Activated CD4-positive, alpha-beta T cell treated with anti-CD3 and anti-CD28 coated beads, Interleukin-10, Interleukin-2, amounts not matched to agents 100 ng/mL and 50 ng/mL, durations not matched to agents 16 hours and 8 hours (primary cell): ENCODE results near the gene NR2F1-AS1.
"Not testable (repeated sequence)": the region's sequence is repeated elsewhere in the genome, so short reads cannot be mapped to it uniquely, and the experiment has no call there.

ENCODE experiments used
- DNase-seq: peaks from one replicate; pipeline ENCODE4 v3.0.0-alpha.2; 2020

Gene NR2F1-AS1

DNA sequence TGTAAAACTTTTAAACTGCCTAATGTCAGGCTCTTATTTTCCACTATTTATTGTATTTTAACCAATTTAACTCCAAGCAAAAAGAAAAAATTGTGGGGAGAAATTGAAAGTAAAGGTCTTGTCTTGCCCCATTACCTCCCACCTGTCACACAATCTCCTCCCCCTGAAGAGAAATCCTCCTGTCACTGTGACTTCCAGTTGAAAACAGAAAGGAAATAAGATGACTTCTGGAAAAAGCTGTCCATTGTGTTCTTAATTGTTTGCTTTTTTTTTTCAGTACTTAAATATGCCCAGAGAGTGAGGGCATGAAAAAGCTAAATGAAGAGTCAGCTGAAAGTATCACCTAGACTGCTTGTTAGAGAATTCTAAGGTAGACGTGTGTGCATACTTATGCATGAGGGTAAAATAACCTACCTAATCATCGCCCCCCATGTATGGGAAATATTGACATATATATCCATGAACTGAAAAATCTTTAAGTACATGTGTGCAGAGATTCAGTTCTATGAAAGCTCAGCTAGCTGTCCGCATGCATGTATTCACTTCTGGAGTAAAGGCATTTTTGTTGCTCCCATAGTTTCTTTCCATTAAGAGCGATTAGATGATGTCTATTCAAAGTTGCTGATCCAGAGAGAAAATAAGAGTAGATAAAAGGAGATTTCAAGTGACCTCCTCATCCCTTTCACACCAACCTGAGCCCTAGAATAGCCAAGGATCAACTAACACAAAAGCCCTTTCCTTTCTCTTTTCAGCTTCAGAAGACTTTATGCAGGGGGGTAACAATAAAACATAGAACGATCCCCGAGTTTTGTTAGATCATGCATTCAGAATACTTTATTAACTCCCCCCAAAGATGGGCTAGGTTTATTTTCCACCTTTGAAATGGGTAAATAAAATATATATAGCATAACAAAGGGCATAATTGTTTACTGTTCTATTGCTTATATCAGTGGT lies 5.3 kb downstream of the NR2F1-AS1 start:
- no peak for DNase-seq

DNA sequence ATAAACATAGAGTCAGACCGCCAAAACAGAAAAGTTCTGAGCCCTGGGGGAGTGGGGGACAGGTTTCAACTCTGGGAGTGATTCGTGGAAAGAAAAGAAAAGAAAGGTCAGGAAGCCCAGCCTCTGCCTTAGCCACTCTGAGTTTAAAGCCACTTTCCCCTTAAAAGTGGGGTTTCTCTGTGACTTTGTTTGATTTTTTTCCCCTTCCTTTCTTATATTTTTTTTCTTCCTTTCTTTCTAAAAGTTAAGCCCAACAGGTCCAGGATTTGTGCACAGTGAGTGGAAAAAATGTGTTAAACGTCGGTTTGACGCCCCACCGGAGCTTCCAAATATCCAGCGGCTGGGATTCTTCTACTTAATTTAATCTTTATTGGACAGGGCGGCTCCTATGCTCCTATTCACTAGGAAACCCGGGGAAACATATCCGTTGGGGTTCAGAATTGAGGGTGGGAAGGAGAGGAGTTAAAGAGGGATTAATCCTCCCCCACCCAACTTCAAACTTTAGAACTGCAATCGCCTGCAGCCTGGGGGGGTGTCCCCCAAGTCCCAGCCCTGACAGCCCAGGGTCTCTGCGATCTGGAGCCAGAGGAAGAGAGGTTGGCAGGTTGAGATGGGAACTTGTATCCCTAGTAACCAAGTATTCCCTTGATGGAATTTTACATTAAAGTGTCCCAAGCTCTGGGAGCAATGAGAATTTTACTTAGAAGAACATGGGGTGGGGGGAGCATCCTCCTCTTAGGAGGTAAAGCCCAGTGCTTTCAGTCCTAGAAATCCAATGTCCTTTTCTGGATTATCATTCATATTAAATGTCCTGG lies 6.3 kb downstream of the NR2F1-AS1 start:
- DNase-seq, result no peak

DNA sequence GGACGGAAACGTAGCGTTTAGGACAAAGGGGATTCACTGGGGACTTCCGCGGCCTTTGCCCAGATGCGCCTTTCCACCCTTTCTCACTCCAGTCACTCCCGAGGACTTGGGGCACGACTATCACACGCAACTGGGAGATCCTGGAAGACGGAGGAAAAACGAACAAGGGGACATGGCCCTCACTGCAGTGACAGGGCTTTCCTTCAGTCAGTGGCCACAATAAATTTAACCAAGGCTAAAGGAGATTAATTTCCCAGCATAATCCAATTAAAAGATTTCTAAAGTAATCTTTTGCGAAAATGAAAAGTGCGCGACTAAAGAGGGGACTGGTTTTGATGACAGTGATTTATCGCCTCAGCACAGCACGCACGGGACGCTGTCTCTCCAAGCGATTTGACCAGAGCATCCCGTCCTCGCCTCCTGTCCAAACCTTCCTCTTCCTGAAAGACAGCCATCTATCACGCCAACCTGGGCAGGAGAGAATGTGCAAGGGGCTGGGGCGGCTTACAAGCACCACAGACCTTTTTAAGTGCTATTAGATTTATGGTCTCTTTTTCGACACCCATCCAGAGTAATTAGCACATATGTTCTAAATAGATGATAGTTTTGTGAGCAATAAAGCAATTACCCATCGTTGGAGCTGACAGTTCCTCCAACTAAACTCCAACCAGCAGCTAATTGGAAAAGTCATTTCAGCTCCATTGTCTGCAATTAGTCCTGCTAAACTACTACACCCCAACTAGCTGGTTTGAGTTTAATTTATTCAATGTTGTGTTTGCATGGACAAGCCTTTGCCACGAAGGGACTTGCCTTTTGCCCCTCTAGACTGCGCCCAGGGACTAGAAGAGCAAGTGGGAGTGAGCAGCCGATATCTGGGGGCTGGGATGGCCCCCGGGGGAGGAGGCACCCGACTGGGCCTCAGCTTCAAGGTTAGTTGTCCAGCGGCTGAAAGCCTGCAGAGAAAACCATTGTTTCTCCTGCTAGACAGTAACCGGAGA lies 7.4 kb downstream of the NR2F1-AS1 start:
- no peak for DNase-seq

DNA sequence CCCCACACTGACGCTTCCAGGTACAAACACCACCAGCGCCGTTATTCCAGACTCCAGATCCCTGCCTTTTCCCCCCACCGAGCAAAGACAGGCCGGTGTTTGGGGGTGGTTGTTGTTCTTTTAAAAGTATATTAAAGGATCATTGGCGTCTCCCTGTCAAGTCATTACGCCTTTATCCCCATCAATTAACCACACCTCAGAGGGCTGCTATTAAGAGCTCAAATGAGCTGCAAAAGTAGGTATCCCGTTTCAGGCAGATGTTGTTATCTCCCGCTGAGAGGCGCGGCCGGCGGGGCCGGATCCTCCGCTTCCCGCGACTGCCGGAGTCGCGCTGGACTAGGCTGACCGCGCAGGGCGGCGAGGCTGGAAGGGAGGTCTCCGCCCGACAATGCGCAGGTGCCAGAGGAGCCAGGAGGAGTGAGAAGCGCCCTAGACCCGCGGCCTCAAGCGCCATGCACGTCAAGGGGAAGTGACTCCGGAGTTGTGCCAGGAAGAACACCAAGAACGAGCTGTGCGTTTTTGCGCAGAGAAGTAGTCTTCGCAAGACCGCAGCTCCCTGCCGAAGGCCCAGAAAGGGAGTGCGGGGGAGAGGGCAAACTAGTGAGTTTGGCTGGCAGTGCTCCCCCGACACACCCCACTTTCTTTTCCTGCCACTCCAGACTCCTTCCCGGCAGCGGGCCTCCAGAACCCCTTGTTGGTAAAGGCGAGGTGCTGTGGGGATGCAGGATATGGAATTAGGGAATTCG lies 8.2 kb downstream of the NR2F1-AS1 start:
- no peak for DNase-seq

DNA sequence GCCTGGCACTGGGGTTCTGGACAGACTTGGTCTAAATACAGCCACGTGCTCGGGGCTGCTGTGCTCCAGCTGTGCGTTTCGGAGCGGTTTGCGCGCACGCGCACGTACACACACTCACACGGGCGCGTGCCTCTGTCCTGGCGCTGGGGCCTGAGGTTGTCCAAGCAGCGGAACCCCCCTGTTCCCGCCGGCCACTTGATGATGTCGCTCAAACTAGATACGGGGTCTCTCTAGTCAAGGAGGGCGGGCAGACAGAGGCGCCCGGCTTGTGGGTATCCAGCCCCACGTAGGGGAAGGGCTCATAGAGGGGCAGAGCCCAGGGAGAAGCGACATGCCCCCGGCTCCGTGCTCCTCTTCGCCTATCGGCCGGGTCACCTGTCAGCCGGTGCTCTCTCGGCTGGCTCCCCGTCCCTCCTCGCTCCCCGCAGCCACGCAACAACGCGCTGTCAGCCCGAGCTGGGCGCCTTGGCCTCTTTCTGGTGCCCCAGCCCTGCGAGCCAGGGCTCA lies 8.9 kb downstream of the NR2F1-AS1 start:
- DNase-seq, result no peak

DNA sequence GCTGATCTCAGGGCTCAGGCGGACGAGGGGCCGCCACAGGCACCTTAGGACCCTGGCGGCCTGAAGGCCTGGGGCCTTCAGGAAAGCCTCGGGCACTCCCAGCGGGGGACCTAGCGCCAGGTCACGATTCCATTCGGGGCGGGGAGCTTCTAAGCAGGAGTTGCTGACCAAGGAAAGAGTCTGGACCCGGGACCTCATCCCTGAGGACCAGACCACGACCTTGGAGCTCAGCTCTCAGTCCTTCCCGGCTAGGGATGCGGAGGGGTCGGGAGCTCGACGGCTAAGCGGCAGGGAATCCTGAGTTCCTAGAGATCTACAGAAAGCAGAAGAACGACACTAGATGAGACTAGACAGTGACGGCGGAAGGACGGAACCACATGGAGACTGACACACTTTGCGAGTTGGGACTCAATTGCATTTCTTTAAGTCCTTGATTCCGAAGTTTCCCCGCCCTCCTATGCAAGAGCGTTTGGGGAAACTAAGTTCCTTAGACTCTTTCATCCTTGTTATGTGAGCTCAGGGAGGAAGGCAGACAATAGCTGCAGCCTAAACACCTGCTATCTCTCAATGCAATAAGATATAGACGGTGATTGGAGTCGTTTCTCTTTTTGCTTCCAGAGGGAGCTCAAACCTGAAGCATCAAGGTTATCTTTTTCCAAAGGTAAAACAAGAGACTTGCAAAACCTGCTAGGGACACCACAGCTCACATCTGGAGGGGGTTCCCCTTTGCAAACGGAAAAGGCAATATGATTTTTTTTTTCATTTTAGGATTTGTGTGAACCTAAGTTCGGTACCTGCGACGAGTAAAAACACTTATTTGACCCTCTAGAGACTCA lies 9.7 kb downstream of the NR2F1-AS1 start:
- DNase-seq, result no peak

DNA sequence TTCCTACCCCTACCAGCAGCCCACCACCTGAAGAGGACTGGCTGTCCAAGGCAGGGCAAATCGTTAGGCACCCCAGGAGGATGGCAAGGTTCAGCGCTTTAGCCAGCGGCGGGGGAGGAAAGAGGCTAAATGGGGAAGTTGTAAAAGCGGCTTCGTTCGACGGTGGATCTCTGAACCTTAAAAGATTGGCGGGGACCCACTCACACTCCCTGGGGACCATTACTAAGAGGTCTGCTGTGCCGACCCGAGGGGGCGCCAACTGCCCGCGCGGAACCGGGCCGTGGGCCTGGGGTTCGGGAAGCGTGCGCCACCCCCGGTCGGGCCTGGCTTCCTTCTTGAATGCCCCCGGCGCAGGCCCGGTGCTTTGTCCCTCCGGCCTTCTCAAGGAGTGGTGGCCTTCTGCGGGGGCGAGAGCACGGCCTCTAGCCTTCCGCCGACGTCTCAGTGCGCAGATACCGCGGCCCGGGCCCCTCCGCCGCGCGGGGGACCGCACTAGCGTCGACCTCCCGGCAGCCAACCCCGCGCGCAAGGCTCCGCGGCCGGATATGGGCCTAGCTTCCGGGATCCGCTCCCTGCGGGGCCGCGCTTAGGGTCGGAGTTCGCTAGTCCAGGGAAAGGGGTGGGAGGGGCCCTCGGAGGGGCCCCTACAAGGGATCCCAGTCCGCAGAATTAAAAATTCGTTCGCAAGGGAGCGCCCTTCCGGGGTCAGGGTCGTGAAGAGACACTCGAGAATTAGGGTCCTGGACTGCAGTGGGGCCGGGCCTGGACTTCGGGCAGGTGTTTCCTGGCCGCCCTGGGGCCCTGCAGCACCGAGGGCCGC lies 10.5 kb downstream of the NR2F1-AS1 start:
- DNase-seq, result no peak

DNA sequence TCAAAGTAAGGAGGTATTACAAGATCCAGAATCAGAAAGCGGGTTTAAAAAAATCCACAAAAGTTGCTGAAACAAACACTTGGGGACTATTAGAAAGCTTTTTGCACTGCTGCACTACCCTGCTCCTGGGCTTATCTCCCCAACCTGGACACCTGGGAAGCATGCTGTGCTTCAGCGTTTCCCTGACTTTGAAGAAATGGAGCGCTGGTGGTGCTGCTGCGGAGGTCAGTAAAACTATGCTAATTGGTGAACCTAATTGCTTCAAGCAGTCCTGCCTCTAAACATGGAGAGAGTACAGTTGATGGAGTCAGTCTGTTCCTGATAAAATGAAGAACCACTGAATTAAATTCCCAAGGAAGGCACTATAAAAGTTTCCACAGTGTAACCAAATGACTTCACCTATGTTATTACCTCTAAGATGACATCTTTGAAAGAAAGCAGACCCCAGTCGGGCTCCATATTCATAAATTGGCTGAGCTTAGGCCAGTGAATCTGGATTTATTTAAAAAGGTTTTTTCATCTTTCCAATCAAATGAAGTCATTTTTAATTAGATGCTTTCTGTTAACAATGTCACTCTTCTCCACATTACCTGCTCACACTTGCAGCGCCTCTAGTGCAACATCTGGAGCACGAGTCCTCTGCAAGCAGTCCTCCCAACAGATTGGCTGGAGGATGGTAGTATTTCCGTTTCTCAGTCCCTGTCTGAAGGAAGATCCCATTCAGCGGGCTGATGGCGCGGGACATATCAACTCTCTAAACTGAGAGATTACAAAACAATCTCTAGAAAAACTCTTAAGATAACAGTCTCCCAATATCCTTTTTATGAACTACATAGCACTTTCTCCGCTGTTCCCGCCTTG lies 11.5 kb downstream of the NR2F1-AS1 start:
- DNase-seq, result no peak

DNA sequence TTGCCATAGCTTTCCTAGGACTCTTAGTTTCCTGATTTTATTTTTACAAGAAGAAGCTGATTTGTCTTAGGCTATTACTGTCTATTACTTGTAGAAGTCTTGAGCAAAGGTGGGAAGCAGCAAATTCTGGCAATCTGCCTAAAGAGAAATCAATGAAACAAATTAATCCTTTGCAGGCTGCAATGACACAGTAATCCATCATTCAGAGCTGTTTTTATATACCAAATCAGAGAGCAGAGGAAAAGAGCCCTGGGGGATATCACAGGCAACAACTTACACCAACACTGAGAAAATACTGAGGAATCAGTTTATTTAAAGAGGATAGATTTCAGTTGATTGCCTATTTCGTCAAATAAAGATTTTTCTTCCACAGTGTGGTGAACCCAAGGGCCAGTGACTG lies 13.6 kb downstream of the NR2F1-AS1 start:
- no peak for DNase-seq

DNA sequence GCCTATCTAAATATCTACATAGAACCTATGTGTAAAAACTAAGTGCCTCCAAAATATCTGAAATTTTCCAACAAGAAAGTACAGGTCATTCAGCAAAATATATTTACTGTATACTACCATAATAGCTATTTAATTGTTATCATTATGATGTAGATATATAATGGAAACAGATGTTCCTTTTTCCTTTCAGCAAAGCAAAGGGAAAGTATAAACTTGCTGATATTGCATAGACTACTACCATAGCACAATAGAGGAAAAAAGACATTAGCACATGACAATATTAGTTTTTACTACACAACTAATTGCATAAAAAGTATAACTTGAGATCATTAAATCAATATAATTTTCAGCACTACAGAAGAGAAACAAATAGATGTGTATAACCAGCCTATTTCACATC lies 14.9 kb downstream of the NR2F1-AS1 start:
- no peak for DNase-seq

DNA sequence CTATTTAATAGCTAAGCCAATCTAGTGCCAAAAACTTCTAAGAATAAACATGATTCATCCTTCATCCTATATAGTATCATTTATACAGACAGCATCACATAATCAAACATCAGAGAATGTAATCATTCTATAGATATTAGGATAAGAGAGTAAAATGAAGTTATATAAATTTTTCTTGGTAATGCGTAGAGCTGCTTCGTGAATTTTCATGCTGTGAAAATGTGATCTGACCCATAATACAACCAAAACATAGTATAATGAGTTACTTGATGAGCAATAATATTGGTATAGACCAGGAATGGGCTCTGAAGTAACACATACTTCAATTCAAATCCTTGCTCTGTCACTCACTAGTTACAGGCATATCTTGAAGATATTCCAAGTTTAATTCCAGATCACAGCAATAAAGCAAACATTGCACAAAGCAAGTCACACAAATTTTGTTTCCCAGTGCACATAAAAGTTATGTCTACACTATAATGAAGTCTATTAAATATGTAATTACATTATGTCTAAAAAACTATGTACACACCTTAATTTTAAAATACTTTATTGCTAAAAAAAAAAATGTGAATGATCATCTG lies 23.9 kb downstream of the NR2F1-AS1 start:
- DNase-seq, result no peak

DNA sequence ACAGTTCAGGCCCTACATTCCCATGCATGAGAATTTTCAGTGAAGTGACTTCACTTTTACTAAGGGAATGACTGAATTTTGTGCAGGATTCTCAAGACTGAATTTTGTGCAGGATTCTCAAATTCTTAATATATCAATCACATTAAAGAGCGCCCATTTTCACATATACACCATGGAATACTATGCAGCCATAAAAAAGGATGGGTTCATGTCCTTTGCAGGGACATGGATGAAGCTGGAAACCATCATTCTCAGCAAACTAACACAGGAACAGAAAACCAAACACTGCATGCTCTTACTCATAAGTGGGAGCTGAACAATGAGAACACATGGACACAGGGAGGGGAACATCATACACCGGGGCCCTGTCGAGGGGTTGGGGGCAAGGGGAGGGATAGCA lies 31.4 kb downstream of the NR2F1-AS1 start:
- not testable (repeated sequence) for DNase-seq

DNA sequence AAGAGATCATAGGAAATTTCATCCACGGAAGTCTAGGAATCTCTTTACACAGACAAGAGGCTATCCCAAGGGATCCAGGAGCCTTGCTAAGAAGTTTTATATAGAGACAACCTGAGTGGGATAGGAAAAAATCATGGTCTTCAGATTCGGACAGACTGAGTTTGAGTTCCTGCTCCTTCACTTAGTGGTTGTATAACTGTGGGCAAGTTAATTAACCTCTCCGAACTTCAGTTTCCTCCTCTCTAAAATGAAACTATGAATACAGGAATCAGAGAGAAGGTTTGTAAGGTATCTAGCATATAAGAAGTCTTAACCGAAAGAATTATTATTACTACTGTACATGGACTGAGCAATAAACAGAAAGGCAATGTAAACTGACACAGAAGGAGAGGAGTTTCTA lies 35.1 kb downstream of the NR2F1-AS1 start:
- no peak for DNase-seq

DNA sequence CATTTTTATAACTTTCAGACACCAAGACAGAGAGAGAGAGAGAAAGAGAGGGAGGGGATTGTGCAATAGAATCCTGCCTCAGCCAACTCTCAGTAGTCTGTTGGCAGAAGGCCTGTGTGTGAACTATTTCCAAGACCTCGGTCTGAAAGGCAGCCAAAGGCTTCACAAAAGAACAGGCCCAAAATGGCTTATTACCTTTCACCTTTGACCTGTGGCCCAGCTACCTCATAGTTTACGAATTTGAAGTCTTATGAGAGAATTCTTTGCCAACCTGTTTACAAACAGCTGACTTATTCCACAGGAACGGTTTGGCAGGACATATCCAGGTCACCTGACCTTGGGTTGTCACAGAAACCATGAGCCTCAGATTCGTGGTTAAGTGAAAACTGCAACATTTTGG lies 48.6 kb downstream of the NR2F1-AS1 start:
- no peak for DNase-seq

DNA sequence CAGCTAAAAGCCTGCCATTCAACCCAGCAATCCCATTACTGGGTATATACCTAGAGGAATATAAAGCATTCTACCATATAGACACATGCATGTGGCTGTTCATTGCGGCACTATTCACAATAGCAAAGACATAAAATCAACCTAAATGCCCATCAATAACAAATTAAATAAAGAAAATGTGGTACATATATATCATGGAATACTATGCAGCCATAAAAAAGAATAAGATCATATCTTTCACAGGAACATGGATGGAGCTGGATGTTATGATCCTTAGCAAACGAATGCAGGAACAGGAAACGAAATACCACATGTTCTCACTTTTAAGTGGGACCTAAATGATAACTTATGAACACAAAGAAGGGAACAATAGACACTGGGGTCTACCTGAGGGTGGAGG lies 59.2 kb downstream of the NR2F1-AS1 start:
- not testable (repeated sequence) for DNase-seq

DNA sequence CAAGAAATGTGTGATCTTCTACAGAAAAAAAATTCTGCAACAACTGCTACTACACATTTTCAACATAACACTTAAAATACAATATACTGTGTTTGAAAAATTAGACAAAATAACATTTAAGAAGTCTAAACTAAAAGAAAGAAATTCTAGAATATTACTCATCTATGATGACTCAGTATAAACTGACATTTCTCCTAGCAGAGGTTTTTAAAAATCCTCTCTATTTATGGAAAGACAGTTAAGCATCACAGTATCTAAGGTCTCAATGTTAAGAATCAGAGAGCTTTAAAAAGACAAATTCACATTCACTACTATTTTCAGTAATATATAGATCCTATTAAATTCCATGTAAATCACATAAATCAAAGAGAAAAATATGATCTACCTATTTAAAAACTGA lies 61.3 kb downstream of the NR2F1-AS1 start:
- no peak for DNase-seq

DNA sequence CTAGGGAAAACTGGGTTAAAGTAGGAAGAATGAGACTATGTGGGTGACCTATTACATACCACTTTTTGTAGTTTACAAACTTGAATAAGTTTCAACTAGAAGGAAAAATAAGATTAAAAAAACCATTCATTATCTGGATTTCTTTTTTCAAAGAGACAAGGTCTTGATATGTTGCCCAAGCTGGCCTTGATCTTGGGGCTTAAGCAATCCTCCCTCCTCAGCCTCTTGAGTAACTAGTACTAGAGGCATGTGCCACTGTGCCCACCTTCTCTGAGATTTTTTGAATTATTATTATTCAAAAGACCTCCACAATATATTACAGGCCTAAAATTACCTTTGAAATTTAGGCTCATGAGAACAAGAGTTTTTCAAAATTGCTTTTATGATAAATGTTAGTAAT lies 63.2 kb downstream of the NR2F1-AS1 start:
- no peak for DNase-seq

DNA sequence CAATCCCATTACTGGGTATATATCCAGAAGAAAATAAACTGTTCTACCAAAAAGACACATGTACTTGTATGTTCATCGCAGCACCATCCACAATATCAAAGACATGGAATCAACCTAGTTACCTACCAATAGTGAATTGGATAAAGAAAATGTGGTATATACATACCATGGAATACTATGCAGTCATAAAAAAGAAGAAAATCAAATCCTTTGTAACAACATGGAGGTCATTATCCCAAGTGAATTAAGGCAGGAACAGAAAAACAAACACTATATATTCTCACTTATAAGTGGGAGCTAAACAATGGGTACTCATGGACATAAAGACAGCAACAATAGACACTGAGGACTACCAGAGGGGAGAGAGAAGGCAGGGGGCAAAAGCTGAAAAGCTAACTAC lies 67.7 kb downstream of the NR2F1-AS1 start:
- DNase-seq, result no peak
